HepG2 (cell line): ENCODE results near the gene PPIP5K2. TPM values are rescaled to one million over a fixed set of nuclear protein-coding genes. Genes with fewer than 3 reads are reported as not detected.

Source experiments
- ATAC-seq: fragments of 200-7000 bp; cut with Tn5 transposase; 3 replicates; pipeline ENCODE4 v1.9.1; 2020; ENCODE audit warnings: mild to moderate bottlenecking, moderate library complexity
- BruUV-seq: library from RNA; stranded (reverse); fragments of 400-500 nt; replicated peaks from 2 replicates; lab custom pipeline; 2021; lab: Mats Ljungman, UMichigan
- CTCF ChIA-PET: fragments of 300-600 bp; formaldehyde crosslinking; extraction: SDS; loops from one replicate; lab custom pipeline; 2021; ENCODE audit warnings: low total read pairs, inconsistent platforms, low intra/inter-chr PET ratio; lab: Yijun Ruan, JAX
- POLR2A ChIA-PET: fragments of 350-600 bp; sonication (Branson Sonifier 250); formaldehyde crosslinking; loops from one replicate; lab custom pipeline; 2020; ENCODE audit warnings: antibody characterized with exemption, inconsistent platforms; lab: Yijun Ruan, JAX
- DNase-seq: peaks from one replicate; pipeline ENCODE4 v3.0.0-alpha.2; 2015; ENCODE audit warnings: low spot score
- FAIRE-seq: peaks from 3 replicates; lab custom pipeline; 2011; peaks lifted over from hg19 to GRCh38; lab: Jason Lieb, UNC
- H2AFZ ChIP-seq: one replicate; pipeline ENCODE4 v1.6.1; 2011; ENCODE audit warnings: low read length, inconsistent platforms
- H3K27ac ChIP-seq: fragments of 300-600 bp; 3 replicates; pipeline ENCODE4 v1.8.0; 2011; ENCODE audit warnings: mixed run types, mild to moderate bottlenecking, mixed read lengths, low read length, inconsistent platforms; ENCODE audit not compliant: insufficient read depth; ENCODE audit errors: extremely low read length
- H3K27me3 ChIP-seq, 2 experiments: fragments of 200-600 bp in 1 of 2; 2 replicates in 1 of 2; 3 replicates in 1 of 2; pipeline versions ENCODE4 v1.6.0 to v1.8.0; 2011; ENCODE audit warnings: low read length in 2 of 2, mild to moderate bottlenecking in 2 of 2, moderate library complexity in 2 of 2, inconsistent platforms in 1 of 2; ENCODE audit not compliant: insufficient read depth in 2 of 2, control insufficient read depth in 1 of 2
- H3K36me3 ChIP-seq, 2 experiments: fragments of 200-600 bp in 1 of 2; replicated peaks in 1 of 2; 2 replicates in 1 of 2; 3 replicates in 1 of 2; pipeline versions ENCODE4 v1.5.1 to v1.8.0; 2011; ENCODE audit warnings: low read length in 2 of 2, inconsistent platforms in 1 of 2; ENCODE audit not compliant: insufficient read depth in 2 of 2, control insufficient read depth in 1 of 2
- H3K4me1 ChIP-seq: 2 replicates; pipeline ENCODE4 v1.5.1; 2012; ENCODE audit warnings: low read length, inconsistent platforms; ENCODE audit not compliant: insufficient read depth
- H3K4me2 ChIP-seq: 2 replicates; pipeline ENCODE4 v1.6.0; 2011; ENCODE audit warnings: low read depth, low read length, inconsistent platforms
- H3K4me3 ChIP-seq, 3 experiments: fragments of 200-600 bp in 1 of 3; sonication (generic), shearing (Covaris generic) in 1 of 3; replicated peaks in 1 of 3; 2 replicates each; pipeline ENCODE4 v1.5.1; 2011 to 2016; ENCODE audit warnings: low read length in 3 of 3, inconsistent platforms in 2 of 3, low read depth in 2 of 3, mild to moderate bottlenecking in 2 of 3, control low read depth in 1 of 3, mixed read lengths in 1 of 3; ENCODE audit not compliant: insufficient read depth in 1 of 3
- H3K79me2 ChIP-seq: one replicate; pipeline ENCODE4 v1.6.1; 2011; ENCODE audit warnings: low read length, inconsistent platforms; ENCODE audit not compliant: insufficient read depth
- H3K9ac ChIP-seq: 2 replicates; pipeline ENCODE4 v1.6.0; 2011; ENCODE audit warnings: mild to moderate bottlenecking, low read depth, low read length, inconsistent platforms; ENCODE audit not compliant: insufficient read depth
- H3K9me3 ChIP-seq: 2 replicates; pipeline ENCODE4 v1.5.1; 2012; ENCODE audit warnings: mild to moderate bottlenecking, low read length
- H4K20me1 ChIP-seq: 2 replicates; pipeline ENCODE4 v1.6.0; 2011; ENCODE audit warnings: inconsistent platforms, mild to moderate bottlenecking, low read length, moderate library complexity; ENCODE audit not compliant: insufficient read depth
- AHR ChIP-seq: IDR thresholded peaks from 2 replicates; pipeline ENCODE4 v1.6.1; 2018; ENCODE audit warnings: missing genetic modification reagents, missing compliant biosample characterization
- EED ChIP-seq: sonication (generic); formaldehyde crosslinking; IDR thresholded peaks from 2 replicates; pipeline ENCODE4 v1.5.0; 2020; ENCODE audit warnings: mild to moderate bottlenecking, missing genetic modification reagents
- HNF1A ChIP-seq, 2 experiments: sonication (generic) in 1 of 2; formaldehyde crosslinking in 1 of 2; IDR thresholded peaks; 2 replicates each; pipeline versions ENCODE4 v1.4.0 to v1.6.1; 2016 to 2020; ENCODE audit warnings: borderline replicate concordance in 1 of 2, low read depth in 1 of 2, mild to moderate bottlenecking in 1 of 2, missing genetic modification reagents in 1 of 2
- JUN ChIP-seq: sonication (generic); formaldehyde crosslinking; IDR thresholded peaks from 2 replicates; pipeline ENCODE4 v1.4.0; 2020; ENCODE audit warnings: mild to moderate bottlenecking, missing genetic modification reagents
- STAG1 ChIP-seq: sonication (generic); formaldehyde crosslinking; IDR thresholded peaks from 2 replicates; pipeline ENCODE4 v1.4.0; 2020; ENCODE audit warnings: missing genetic modification reagents
- ZNF784 ChIP-seq: sonication (generic); formaldehyde crosslinking; IDR thresholded peaks from 2 replicates; pipeline ENCODE4 v1.5.1; 2020; ENCODE audit warnings: missing genetic modification reagents, mild to moderate bottlenecking, borderline replicate concordance
- WGBS: methylation state at CpG from one replicate; pipeline ENCODE4 v1.1.6; 2017; ENCODE audit warnings: low lambda C conversion rate; 5-methylcytosine and 5-hydroxymethylcytosine counted together
- in situ Hi-C: cut with HindIII; loops from 2 replicates; pipeline ENCODE4 v1.10.0; 2017; ENCODE audit warnings: low pct_unique_long_range_greater_than_20kb; ENCODE audit not compliant: extremely low pct_ligation_motif_present
- intact Hi-C: fragments of 100-400 bp; cut with micrococcal nuclease; formaldehyde crosslinking; loops from one replicate; pipeline ENCODE4 v1.10.0; 2022; ENCODE audit not compliant: unreplicated experiment
- polyA plus RNA-seq, 8 experiments: library from polyadenylated mRNA; depleted of rRNA in 3 of 8; stranded (reverse) in 7 of 8; unstranded in 1 of 8; fragments of >200 nt; fragmentation: Illumina TruSeq in 4 of 8; extraction: Trizol in 4 of 8; gene quantifications; 2 replicates each; pipeline versions ENCODE4 v1.2.1 to v1.2.3, GENCODE V29; 2011 to 2016; ENCODE audit warnings: low read depth in 4 of 8, missing spikeins in 1 of 8, mixed read lengths in 1 of 8; ENCODE audit not compliant: insufficient read depth in 1 of 8
- total RNA-seq, 5 experiments: library from RNA; depleted of rRNA; stranded (reverse); fragments of >200 nt; fragmentation: Illumina TruSeq; extraction: Trizol; gene quantifications; 2 replicates each; pipeline ENCODE4 v1.2.3, GENCODE V29; 2016; ENCODE audit warnings: low read depth in 1 of 5

Gene PPIP5K2
- total and polyA plus RNA-seq, 2 of the 13 experiments (the other 11 are each of a cell fraction or from before 2014, with no cell fraction given), result 19.7 to 45.6 TPM

GRCh38 chr5:103108086-103108485 lies 12.0 kb upstream of the PPIP5K2 start:
- Histone ChIP-seq H3K79me2 (peaks cover 2% of the 10 kb centered on the region), H3K27ac (no peak overlapping the region), H3K4me2 (no peak overlapping the region)
- CTCF ChIA-PET, result no interaction called here
- intact Hi-C loops, result no loop called here
- DNase-seq, result no peak
- no peak for FAIRE-seq
- BruUV-seq, result no TSS peak
- TF ChIP-seq STAG1 (CRISPR knock-in tag), result no peak
- TF ChIP-seq JUN (CRISPR knock-in tag), result no peak
- no peak for TF ChIP-seq AHR (CRISPR knock-in tag)
- no peak for TF ChIP-seq ZNF784 (CRISPR knock-in tag)
- TF ChIP-seq EED (CRISPR knock-in tag), result no peak
- TF ChIP-seq HNF1A (IDR thresholded peaks at IDR 0.05; ENCODE audit: low read depth), result no peak
- no peak for TF ChIP-seq HNF1A (CRISPR knock-in tag; IDR thresholded peaks at IDR 0.05; ENCODE audit: borderline replicate concordance)
- TF ChIP-seq, all 625 proteins: peak for 0
- Histone ChIP-seq H3K4me3 (no peak overlapping the region), H3K9ac (no peak overlapping the region), H3K27me3 (no peaks in the 10 kb centered on the region), H3K36me3 (peaks cover 0 to 5% of the 10 kb centered on the region in 2 experiments; a peak in 2 of 5 replicates), H4K20me1 (no peaks in the 10 kb centered on the region), H3K4me1 (peaks cover 3% of the 10 kb centered on the region; the same call in 1 of the 2 replicates), H2AFZ (no peak overlapping the region), H3K9me3 (no peaks in the 10 kb centered on the region)
- POLR2A ChIA-PET, result no interaction called here
- in situ Hi-C loops, result no loop called here
- 96% methylated on average over 2 of the region's 2 CpGs for WGBS
- no peak for ATAC-seq
